Adrenal gland (tissue), 5 donors: ENCODE data around the gene AGK.

Source experiments
- POLR2A ChIP-seq, 2 donors: fragments of 450-650 bp; IDR thresholded peaks; one replicate each; pipeline ENCODE4 v1.6.1; 2017; ENCODE audit warnings: antibody characterized with exemption in 2 of 2, mild to moderate bottlenecking in 2 of 2, moderate library complexity in 1 of 2
- TF ChIP-seq, protein P1 (sequence below), 6 experiments: fragments of 450-650 bp in 4 of 6; fragments of 200-600 bp in 2 of 6; sonication (generic) in 1 of 6; IDR thresholded peaks; 1 replicate in 5 of 6; 2 replicates in 1 of 6; pipeline versions ENCODE4 v1.5.1 to v1.8.0; 2016 to 2021; ENCODE audit warnings: antibody characterized with exemption in 6 of 6, mild to moderate bottlenecking in 2 of 6, moderate library complexity in 1 of 6
- donor health status: DM: no; HTN: no; CAD: no.

- TF ChIP-seq, protein P1, sequence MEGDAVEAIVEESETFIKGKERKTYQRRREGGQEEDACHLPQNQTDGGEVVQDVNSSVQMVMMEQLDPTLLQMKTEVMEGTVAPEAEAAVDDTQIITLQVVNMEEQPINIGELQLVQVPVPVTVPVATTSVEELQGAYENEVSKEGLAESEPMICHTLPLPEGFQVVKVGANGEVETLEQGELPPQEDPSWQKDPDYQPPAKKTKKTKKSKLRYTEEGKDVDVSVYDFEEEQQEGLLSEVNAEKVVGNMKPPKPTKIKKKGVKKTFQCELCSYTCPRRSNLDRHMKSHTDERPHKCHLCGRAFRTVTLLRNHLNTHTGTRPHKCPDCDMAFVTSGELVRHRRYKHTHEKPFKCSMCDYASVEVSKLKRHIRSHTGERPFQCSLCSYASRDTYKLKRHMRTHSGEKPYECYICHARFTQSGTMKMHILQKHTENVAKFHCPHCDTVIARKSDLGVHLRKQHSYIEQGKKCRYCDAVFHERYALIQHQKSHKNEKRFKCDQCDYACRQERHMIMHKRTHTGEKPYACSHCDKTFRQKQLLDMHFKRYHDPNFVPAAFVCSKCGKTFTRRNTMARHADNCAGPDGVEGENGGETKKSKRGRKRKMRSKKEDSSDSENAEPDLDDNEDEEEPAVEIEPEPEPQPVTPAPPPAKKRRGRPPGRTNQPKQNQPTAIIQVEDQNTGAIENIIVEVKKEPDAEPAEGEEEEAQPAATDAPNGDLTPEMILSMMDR (IDR thresholded peaks at IDR 0.05): no peak
- TF ChIP-seq POLR2A (IDR thresholded peaks at IDR 0.05): no peak
Measured at GRCh38 chr7:141679014-141679413, 127.8 kb downstream of the AGK start.
